ENCODE measurements around the gene LAMP1. TPM values are rescaled to one million over a fixed set of nuclear protein-coding genes. Genes with fewer than 3 reads are reported as not detected.

The LAMP1 gene
- total and polyA plus RNA-seq, 9 donors = 51.7 to 212 (median 144) TPM

GRCh38 chr13:113328851-113329250 lies 31.8 kb downstream of the LAMP1 start:
- TF ChIP-seq, protein P1, sequence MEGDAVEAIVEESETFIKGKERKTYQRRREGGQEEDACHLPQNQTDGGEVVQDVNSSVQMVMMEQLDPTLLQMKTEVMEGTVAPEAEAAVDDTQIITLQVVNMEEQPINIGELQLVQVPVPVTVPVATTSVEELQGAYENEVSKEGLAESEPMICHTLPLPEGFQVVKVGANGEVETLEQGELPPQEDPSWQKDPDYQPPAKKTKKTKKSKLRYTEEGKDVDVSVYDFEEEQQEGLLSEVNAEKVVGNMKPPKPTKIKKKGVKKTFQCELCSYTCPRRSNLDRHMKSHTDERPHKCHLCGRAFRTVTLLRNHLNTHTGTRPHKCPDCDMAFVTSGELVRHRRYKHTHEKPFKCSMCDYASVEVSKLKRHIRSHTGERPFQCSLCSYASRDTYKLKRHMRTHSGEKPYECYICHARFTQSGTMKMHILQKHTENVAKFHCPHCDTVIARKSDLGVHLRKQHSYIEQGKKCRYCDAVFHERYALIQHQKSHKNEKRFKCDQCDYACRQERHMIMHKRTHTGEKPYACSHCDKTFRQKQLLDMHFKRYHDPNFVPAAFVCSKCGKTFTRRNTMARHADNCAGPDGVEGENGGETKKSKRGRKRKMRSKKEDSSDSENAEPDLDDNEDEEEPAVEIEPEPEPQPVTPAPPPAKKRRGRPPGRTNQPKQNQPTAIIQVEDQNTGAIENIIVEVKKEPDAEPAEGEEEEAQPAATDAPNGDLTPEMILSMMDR (IDR thresholded peaks at IDR 0.05) = no peak
- TF ChIP-seq POLR2A (IDR thresholded peaks at IDR 0.05) = no peak
- no peak for TF ChIP-seq EP300 (IDR thresholded peaks at IDR 0.05)
- Histone ChIP-seq H3K4me3 (no peak overlapping the region), H3K4me1 (ENCODE audit: insufficient read depth) (no peaks in the 10 kb centered on the region), H3K36me3 (no peaks in the 10 kb centered on the region), H3K9me3 (no peaks in the 10 kb centered on the region), H3K27ac (no peak overlapping the region), H3K27me3 (no peaks in the 10 kb centered on the region)
- intact Hi-C loops (cut with DNase I) = no loop called here
- DNase-seq = no peak
- WGBS, 3 donors = 87 to 88% (median 88%) methylated on average over 12 of the region's 12 CpGs

DNA sequence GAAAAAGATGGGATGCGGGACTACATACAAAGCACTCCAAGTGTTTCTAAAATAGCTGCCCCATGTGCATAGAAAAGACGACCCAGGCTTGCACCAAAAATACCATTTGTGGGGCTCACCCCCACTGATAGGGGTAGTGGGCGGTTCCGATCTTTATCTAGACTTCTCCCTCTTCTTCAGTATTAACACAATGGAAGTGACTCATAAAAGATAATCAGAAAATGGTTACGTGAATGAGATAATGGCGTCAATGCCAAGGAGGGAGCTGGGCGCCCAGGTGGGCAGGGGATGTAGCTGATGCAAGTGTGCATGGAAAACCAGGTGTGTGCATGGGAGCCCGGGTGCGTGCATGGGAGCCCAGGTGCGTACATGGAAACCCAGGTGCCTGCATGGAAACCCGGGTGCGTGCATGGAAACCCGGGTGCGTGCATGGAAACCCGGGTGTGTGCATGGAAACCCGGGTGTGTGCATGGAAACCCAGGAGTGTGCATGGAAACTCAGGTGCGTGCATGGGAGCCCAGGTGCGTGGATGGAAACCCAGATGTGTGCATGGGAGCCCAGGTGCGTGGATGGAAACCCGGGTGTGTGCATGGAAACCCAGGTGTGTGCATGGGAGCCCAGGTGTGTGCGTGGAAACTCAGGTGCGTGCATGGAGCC lies 32.7 kb downstream of the LAMP1 start:
- intact Hi-C loops (cut with DNase I) = no loop called here
- no peak for DNase-seq
- H3K4me1 ChIP-seq (ENCODE audit: insufficient read depth) = no peaks in the 10 kb centered on the region

GRCh38 chr13:113332615-113333014 lies 35.6 kb downstream of the LAMP1 start:
- H3K36me3 ChIP-seq = no peaks in the 10 kb centered on the region
- H3K27ac ChIP-seq = no peak overlapping the region
- DNase-seq = no peak
- no peak for TF ChIP-seq POLR2A (IDR thresholded peaks at IDR 0.05)
- TF ChIP-seq, protein P1 (IDR thresholded peaks at IDR 0.05) = no peak
- no peak for TF ChIP-seq EP300 (IDR thresholded peaks at IDR 0.05)
- no peaks in the 10 kb centered on the region for H3K9me3 ChIP-seq
- 94 to 97% (median 95%) methylated on average over 12 of the region's 12 CpGs for WGBS, 3 donors
- intact Hi-C loops (cut with DNase I) = no loop called here
- H3K4me1 ChIP-seq (ENCODE audit: insufficient read depth) = no peaks in the 10 kb centered on the region
- no peak overlapping the region for H3K4me3 ChIP-seq
- H3K27me3 ChIP-seq = no peaks in the 10 kb centered on the region

More for the DNA sequence above, 32.7 kb downstream of the LAMP1 start:
- no peak overlapping the region for H3K4me3 ChIP-seq
- TF ChIP-seq, protein P1 (IDR thresholded peaks at IDR 0.05) = no peak
- TF ChIP-seq EP300 (IDR thresholded peaks at IDR 0.05) (no peak), POLR2A (IDR thresholded peaks at IDR 0.05) (no peak)
- no peak overlapping the region for H3K27ac ChIP-seq
- no peaks in the 10 kb centered on the region for H3K36me3 ChIP-seq
- no peaks in the 10 kb centered on the region for H3K9me3 ChIP-seq
- WGBS, 3 donors = 85 to 90% (median 89%) methylated on average over 21 to 22 of the region's 22 CpGs
- H3K27me3 ChIP-seq = no peaks in the 10 kb centered on the region

- H3K9me3 ChIP-seq = no peaks in the 10 kb centered on the region
- no peak for DNase-seq
- H3K27ac ChIP-seq = no peak overlapping the region
- WGBS, 3 donors = 94 to 96% (median 95%) methylated on average over 14 of the region's 14 CpGs
- no peaks in the 10 kb centered on the region for H3K36me3 ChIP-seq
- intact Hi-C loops (cut with DNase I) = no loop called here
- H3K4me1 ChIP-seq (ENCODE audit: insufficient read depth) = no peaks in the 10 kb centered on the region
- no peak overlapping the region for H3K4me3 ChIP-seq
- TF ChIP-seq EP300 (IDR thresholded peaks at IDR 0.05) (no peak), POLR2A (IDR thresholded peaks at IDR 0.05) (no peak)
- TF ChIP-seq, protein P1 (IDR thresholded peaks at IDR 0.05) = no peak
- H3K27me3 ChIP-seq = no peaks in the 10 kb centered on the region
These were observed 36.0 kb downstream of the LAMP1 start for GRCh38 chr13:113333076-113333475.

Measured in ovary (tissue), 9 donors.